ENCODE data around the gene OBP2A. TPM values are rescaled to one million over a fixed set of nuclear protein-coding genes. Genes with fewer than 3 reads are reported as not detected.
"Not testable (repeated sequence)": the region's sequence is repeated elsewhere in the genome, so short reads cannot be mapped to it uniquely, and the experiment has no call there.

Gene OBP2A
- total RNA-seq, 1 donor from 2014 or later = not detected

DNA sequence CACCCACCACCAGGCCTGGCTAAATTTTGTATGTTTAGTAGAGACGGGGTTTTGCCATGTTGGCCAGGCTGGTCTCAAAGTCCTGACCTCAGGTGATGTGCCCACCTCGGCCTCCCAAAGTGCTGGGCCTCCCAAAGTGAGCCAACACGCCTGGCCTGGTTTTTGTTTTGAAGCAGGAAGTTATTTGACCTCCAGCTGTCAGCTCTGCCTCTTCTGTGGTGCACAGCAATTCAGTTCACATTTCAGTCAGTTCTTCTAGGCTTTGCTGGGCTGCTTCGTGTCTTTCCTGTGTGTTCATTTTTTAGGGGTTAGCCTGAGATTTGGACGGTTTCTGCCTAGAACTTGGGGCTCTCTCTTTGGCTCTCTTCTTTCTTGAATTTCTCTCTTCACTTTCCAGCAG, 15.8 kb upstream of the OBP2A start:
- H3K27me3 ChIP-seq (ENCODE audit: low read depth) = peaks cover 67% of the 10 kb centered on the region

DNA sequence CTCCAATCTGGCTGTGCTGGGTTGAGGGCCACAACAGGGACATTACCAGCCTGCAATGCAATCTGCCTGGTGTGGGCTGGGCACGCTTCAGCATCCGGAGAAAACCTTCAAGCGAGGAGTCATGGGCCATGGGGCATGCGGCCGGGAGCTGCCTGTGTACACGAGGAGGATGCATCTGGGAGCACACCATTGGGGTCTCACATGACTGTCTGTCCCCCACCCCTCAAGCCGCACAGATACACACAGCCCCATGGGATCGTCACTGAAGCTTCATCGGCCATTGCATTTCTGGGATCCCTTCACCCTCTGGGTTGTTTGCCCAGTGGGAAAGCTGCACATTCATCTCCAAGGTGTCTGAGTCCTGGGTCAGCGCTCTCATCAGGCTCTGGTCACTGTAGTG, 14.8 kb upstream of the OBP2A start:
- no peaks in the 10 kb centered on the region for H3K36me3 ChIP-seq
- no peak overlapping the region for H3K27ac ChIP-seq (replicated peaks)

More for the DNA sequence above, 15.8 kb upstream of the OBP2A start:
- no peaks in the 10 kb centered on the region for H3K36me3 ChIP-seq
- H3K27ac ChIP-seq (replicated peaks) = no peak overlapping the region
- intact Hi-C loops (cut with micrococcal nuclease) = no loop called here
- TF ChIP-seq, protein P1, sequence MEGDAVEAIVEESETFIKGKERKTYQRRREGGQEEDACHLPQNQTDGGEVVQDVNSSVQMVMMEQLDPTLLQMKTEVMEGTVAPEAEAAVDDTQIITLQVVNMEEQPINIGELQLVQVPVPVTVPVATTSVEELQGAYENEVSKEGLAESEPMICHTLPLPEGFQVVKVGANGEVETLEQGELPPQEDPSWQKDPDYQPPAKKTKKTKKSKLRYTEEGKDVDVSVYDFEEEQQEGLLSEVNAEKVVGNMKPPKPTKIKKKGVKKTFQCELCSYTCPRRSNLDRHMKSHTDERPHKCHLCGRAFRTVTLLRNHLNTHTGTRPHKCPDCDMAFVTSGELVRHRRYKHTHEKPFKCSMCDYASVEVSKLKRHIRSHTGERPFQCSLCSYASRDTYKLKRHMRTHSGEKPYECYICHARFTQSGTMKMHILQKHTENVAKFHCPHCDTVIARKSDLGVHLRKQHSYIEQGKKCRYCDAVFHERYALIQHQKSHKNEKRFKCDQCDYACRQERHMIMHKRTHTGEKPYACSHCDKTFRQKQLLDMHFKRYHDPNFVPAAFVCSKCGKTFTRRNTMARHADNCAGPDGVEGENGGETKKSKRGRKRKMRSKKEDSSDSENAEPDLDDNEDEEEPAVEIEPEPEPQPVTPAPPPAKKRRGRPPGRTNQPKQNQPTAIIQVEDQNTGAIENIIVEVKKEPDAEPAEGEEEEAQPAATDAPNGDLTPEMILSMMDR (IDR thresholded peaks at IDR 0.05; ENCODE audit: borderline replicate concordance) = no peak
- no peaks in the 10 kb centered on the region for H3K4me1 ChIP-seq
- DNase-seq = no peak
- H3K4me3 ChIP-seq = no peak overlapping the region
- no peaks in the 10 kb centered on the region for H3K9me3 ChIP-seq (replicated peaks)

DNA sequence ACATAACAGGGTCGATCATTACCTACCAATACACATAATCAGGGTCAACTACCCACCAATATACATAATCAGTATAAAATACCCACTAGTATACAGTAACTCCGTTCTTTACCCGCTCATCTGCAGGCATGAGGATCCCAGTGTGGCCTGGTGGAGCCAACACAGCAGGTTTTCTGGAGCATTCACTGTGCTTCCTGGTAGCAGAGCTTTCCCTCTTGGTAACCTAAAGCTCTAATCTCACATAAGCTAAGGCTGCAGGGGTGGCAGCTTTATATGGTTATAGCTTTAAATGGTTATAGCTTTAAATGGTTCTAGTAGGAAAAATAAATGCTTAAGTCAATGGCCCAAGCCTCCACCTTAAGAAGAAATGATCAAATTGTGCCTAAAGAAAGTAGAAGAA, 12.8 kb upstream of the OBP2A start:
- Histone ChIP-seq H3K4me3 (no peak overlapping the region), H3K27me3 (ENCODE audit: low read depth) (peaks cover 44% of the 10 kb centered on the region), H3K27ac (replicated peaks) (no peak overlapping the region), H3K9me3 (replicated peaks) (no peaks in the 10 kb centered on the region), H3K4me1 (no peaks in the 10 kb centered on the region), H3K36me3 (no peaks in the 10 kb centered on the region)
- TF ChIP-seq, protein P1 (IDR thresholded peaks at IDR 0.05; ENCODE audit: borderline replicate concordance) = no peak
- intact Hi-C loops (cut with micrococcal nuclease) = no loop called here
- DNase-seq = no peak

More for the DNA sequence above, 14.8 kb upstream of the OBP2A start:
- intact Hi-C loops (cut with micrococcal nuclease) = no loop called here
- Histone ChIP-seq H3K4me1 (no peaks in the 10 kb centered on the region), H3K27me3 (ENCODE audit: low read depth) (peaks cover 60% of the 10 kb centered on the region), H3K4me3 (no peak overlapping the region), H3K9me3 (replicated peaks) (no peaks in the 10 kb centered on the region)
- TF ChIP-seq, protein P1 (IDR thresholded peaks at IDR 0.05; ENCODE audit: borderline replicate concordance) = no peak
- DNase-seq = no peak

DNA sequence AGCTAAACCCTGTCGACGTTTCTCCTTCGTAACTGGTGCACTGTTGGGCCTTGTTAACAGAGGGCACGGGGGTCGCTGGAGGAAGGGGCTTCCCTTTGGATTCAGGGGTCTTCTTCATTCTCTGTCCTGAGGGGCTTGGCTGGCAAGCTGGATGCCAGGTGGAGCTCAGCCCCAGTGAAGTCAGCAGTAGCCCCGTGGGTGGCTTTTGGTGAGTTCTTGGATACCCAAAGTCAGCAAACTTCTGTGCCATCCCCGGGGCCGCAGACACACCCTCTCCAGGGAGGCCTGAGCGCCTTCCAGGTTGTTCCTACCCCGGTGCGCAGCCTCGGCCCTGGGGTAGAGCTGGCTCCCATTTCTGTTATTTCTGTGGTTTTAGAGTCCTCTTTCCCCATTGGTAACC, 12.3 kb upstream of the OBP2A start:
- H3K27me3 ChIP-seq (ENCODE audit: low read depth) = peaks cover 41% of the 10 kb centered on the region
- intact Hi-C loops (cut with micrococcal nuclease) = no loop called here
- no peak overlapping the region for H3K27ac ChIP-seq (replicated peaks)

DNA sequence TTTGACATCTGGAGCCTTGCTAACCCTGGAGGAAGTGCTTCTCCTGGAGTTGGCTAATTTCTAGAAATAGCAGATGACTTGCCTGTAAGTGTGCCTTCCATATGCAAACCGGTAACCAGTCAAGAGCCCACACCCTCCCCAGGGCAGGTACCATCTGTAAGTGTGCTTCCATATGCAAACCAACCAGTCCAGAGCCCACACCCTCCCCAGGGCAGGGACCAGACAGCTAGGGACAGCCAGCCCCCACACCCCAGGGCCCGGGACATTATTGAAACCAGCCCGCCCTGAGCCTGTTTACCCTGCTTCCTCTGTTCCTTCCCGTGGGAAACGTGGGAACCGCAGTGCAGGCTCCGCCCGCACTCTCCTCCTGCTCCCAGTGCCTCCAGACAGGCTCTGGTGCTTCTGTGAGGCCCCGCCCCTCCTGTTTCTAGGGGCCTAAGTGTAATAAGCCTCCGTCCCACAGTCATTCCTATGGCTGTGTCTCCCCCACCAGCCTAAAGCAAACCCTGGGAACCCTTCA, 11.7 kb upstream of the OBP2A start:
- H3K36me3 ChIP-seq; intact Hi-C loops (cut with micrococcal nuclease); DNase-seq; H3K27ac ChIP-seq (replicated peaks); H3K4me1 ChIP-seq; H3K9me3 ChIP-seq (replicated peaks); H3K4me3 ChIP-seq: not testable (repeated sequence)
- H3K27me3 ChIP-seq (ENCODE audit: low read depth) = peaks cover 45% of the 10 kb centered on the region

More for the DNA sequence above, 12.3 kb upstream of the OBP2A start:
- Histone ChIP-seq H3K9me3 (replicated peaks) (no peaks in the 10 kb centered on the region), H3K4me3 (no peak overlapping the region), H3K36me3 (no peaks in the 10 kb centered on the region), H3K4me1 (no peaks in the 10 kb centered on the region)
- DNase-seq = no peak
- TF ChIP-seq, protein P1 (IDR thresholded peaks at IDR 0.05; ENCODE audit: borderline replicate concordance) = no peak

DNA sequence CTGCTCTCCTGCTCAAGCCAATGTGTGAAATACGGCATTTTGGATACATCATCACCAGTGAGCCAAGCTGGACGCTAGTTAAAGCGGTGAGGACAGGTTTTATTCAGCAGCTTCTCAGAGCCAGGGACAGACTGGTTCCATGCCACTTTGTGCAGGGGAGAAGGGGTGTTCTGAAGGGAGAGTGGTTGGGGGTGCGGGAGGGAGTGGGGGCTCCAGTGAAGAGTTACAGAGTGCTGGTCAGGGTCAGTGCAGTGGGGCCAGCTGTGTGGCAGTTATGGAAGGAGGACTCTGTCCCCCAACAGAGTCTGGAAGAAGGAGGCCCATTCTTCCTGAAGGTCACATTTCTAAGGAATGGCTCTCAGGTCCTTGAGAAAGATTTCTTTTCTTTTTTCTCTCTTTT, 11.1 kb upstream of the OBP2A start:
- H3K9me3 ChIP-seq (replicated peaks); H3K4me3 ChIP-seq; intact Hi-C loops (cut with micrococcal nuclease); DNase-seq; H3K27ac ChIP-seq (replicated peaks); H3K36me3 ChIP-seq; H3K4me1 ChIP-seq: not testable (repeated sequence)
- H3K27me3 ChIP-seq (ENCODE audit: low read depth) = peaks cover 51% of the 10 kb centered on the region

DNA sequence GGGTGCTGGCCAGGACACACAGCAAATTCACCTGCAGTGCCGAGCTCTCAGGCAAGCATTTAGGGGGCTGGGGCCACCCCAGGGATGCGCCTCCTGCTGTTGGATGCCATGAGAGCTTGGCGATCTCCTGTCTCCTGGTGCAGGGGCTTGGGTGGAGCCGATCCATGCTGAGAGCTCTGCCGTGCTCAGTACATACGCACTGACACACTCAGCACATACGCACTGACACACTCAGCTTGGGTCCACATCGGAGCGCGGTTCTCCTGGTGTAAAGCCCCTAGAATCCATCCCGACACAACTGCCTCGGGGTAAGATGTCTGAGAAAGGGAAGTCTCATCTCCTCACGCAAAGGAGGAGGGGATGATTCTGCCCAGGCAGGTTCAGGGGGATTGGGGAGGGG, 10.3 kb upstream of the OBP2A start:
- H3K4me3 ChIP-seq; H3K4me1 ChIP-seq; intact Hi-C loops (cut with micrococcal nuclease); H3K9me3 ChIP-seq (replicated peaks); H3K27ac ChIP-seq (replicated peaks); DNase-seq; H3K36me3 ChIP-seq: not testable (repeated sequence)
- H3K27me3 ChIP-seq (ENCODE audit: low read depth) = peaks cover 45% of the 10 kb centered on the region
